ENCODE data around the gene USPL1.
"Not testable (repeated sequence)": the region's sequence is repeated elsewhere in the genome, so short reads cannot be mapped to it uniquely, and the experiment has no call there.

The USPL1 gene

DNA sequence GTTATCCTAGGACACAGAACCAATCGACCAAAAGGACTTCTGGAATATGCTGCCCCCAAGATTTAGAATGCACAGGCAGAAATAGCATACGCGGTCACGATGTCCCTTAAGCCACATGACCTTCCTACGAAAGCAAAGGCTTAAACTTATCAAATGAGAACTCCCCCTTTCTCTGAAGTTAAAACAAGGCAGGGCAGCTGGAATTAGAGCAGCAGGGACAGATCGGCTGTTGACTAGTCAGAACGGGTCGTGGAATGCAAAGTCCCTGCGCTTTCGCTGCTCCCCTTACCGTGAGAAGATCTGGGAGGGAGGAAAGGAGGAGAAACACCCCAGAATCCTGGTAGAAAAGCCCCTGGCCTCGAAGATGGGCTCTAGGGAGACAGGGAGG lies 799 bp upstream of the USPL1 start:
- DNase-seq (ENCODE audit: low read depth), result peak; percentile 86

DNA sequence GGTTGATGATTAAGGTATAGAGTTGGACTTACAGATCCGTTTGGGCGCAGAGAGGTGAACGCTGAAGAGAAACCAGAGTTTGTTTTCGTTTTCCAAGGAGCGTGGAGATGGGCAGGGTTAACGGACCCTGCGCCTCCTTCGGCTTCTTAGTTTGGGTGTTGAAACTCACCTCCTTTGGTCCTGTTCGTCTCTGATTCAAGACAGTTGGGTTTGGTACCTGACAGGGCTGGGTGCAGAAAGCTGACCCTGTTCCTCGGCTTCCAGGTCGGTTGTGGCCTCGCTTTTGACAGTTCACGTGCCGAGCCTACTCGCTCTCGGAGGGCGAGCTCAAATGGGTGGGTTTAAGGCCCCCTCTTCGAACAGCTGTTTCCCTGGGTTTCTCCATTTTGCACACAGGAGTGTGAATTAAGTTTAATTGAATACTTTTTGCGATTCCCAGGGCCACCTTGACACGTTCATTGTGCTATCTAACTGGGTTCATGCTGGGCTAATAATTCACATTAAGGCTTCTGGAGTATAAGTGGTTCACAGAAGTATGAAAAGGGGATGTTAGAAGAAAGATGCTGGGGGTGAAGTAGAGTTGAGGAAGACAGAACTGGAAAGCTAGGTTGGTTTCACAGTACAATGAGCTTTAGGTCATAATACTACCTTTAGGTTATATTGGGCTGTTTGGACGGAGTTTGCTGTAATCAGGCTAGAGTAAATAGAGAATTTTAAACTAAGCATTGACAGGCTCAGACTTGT lies 638 bp downstream of the USPL1 start:
- DNase-seq (ENCODE audit: low read depth), result no peak

DNA sequence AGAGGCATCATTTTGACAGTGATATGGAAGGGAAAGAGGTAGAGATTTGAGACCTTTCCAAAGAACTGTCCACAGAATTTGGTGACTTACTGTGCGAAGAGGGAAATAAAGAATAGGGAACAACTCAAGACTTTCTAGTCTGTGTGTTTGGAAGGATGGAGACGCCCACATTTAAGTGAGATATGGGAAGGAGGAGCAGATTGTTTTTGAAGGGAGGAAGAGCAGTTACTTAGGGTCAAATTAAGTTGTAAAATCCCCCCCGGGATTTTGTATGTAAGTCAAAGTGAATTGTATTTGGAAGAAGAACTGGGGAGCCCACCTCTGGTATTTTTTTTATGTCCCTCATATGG lies 1.2 kb downstream of the USPL1 start:
- no peak for DNase-seq (ENCODE audit: low read depth)

DNA sequence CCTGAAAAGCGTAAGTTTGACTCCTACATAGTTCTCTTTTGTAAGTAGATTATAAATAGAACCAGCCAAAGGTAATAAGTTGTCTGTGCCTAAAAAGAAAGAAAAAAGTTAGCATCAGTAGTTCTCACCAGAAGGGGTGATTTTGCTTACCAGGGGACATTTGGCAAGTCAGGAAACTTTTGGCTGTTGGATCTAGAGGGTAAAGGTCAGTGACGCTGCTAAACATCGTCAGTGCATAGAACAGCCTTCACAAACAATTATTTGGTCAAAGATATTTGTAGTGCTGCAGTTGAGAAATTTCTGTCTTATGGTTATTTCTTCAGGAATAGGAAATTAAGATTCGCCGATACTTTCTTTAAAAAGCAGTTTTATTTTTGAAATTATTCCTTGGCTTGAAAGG lies 2.0 kb downstream of the USPL1 start:
- no peak for DNase-seq (ENCODE audit: low read depth)

DNA sequence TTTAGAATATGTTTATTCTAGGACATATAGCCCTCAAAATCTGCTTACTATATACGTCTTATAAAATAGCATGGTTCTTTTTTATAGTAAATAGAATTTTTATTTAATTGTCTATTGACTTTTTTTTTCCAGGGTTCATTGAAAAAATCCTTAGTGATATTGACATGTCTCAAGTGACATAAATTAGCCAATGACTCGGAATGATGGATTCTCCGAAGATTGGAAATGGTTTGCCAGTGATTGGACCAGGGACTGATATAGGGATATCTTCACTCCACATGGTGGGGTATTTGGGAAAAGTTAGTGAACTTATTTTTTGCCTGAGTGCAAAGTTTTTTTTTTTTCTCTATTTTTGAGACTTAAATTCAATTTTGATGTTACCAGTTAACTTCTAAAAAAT lies 3.2 kb downstream of the USPL1 start:
- DNase-seq (ENCODE audit: low read depth), result no peak

DNA sequence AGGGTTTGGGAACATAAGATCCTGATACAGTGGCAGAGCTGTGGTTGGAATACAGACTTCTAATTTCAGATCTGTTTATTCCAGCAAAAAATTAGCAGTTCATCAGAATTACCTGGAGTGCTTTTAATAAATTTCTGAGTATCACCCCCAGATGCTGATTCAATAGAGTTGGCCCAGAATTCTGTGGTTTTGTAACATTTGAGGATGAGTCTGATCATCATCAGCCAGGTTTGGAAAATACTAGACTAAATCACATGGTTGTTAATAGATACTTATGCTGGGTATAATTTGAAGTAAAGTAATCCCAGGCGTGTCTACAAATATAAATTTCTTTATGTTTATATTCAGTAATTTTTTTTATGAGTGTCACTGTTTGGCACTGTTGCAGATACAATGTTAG lies 4.8 kb downstream of the USPL1 start:
- DNase-seq (ENCODE audit: low read depth), result no peak

DNA sequence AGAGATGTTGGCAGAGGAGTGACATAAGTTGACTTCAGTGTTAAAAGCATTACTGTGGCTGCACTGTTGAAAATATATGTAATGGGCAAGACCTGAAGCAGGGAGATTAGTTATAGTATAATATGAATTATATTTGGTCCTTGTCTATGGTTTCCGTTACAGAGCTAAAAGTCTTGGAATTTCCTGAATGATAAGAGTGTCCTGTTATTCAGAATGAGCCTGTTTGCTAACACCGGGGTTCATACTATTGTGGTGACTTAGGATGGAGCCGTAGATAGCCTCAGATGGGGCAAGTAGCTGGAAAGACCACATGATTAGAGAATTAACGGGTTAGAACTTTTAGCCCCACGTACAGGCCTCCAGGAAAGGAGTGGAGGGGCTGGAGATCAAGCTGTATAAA lies 5.7 kb downstream of the USPL1 start:
- no peak for DNase-seq (ENCODE audit: low read depth)

DNA sequence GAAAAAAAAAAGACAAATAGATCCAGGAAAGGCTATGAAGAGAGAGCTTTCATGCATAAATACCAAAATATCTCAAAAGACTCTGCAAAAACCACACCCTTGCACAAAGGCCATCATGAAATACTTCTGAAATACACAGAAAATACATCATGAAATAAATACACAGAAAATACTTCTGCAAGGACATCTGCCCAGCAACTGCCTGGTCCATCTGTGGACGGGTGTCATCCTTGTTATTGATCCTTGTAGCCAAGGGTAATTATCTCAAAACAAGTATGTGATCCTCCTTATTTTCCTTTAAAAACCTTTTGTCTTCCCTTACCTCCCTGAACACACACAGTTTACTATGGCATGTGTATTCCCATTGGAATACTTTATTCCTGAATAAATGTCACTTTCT lies 6.9 kb downstream of the USPL1 start:
- DNase-seq (ENCODE audit: low read depth), result no peak

DNA sequence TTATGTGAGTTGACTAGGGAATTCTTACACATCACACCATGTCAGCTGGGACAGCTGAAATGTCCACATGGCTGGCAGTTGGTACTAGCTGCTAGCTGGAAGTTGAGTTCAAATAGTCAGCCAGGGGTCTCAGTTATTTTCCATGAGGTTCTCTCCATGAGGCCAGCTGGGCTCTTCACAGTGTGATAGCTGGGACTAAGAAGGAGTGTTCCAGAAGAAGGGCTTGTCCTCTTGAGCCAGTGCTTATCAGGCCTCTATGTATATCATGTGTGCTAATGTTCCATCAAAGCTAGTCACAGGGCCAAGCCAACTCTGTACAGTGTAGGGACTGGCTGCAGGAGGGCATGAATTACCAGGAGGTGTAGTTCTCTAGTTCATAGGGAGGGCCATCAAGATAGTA lies 11.8 kb downstream of the USPL1 start:
- no peak for DNase-seq (ENCODE audit: low read depth)

DNA sequence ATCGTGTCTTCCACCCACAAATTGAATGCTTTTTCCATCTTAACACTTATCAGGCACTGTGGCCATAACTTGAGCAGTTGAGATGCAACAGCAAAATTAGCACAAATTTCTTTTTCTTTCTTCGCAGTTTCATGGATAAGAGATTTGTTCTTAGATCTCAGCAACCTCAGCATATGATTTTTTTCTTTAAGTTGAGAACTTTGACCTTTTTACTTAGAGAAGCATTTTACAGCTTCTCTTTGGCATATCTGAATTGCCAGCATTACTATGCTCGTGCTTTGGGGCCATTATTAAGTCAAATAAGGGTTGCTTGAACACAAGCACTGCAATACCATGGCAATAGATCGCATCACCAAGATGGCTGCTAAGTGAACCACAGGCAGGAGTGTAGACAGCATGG lies 16.1 kb downstream of the USPL1 start:
- DNase-seq (ENCODE audit: low read depth), result no peak

DNA sequence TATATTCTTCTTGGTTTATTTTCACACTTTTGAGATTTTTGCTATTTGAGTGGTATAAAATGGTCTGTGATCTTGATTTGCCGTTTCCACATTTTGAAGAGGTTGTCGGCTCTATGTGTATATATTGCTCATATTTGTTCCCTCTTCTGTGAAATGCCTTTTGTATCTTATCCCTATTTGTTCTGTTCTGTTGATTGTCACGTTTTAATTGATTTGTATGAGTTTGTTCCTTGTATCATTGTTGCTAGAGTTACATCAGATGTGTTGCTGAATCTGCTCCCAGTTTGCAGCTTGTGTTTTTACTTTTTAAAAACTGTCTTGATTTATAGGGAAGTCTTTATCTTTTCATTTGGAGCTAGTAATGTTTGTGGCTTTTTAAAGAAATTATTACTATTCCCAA lies 17.1 kb downstream of the USPL1 start:
- no peak for DNase-seq (ENCODE audit: low read depth)

DNA sequence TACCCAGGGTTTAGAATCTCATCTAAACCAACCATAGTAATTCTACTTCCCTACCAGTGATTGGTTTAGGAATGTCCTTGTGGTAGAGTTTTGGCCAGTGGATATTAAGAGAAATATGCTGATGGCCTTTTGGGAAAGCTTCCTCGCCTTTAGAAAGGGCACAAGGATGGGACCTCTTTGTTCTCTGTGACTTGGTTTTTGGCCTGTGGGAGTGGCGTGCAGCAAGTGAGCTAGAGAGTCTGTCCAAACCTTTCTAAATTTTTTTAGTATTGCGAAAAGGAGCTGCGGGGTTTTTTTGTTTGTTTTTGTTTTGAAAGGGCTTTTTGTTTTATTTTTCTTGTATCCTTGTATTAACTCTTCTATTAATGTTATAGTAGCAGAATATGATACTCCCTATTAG lies 20.6 kb downstream of the USPL1 start:
- DNase-seq (ENCODE audit: low read depth), result no peak

DNA sequence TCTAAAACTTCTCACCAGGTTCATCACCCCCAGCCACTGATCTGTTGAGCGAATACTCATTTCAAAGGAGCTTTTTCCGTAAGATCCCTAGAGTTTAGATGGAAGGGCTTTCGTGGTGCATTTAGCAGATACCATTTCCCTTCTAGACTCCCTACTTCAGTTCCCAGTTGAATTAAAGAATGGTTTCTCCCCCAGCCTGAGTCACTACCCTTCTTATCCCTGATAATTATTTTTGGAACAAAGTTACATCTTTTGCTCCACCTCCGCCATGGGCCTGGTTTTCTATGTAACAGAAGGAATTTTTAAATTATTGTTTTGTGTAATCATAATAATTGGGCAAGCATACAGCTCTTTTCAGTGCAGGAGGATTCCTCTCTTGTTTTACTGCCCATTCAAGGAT lies 22.0 kb downstream of the USPL1 start:
- peak; percentile 12 for DNase-seq (ENCODE audit: low read depth)

DNA sequence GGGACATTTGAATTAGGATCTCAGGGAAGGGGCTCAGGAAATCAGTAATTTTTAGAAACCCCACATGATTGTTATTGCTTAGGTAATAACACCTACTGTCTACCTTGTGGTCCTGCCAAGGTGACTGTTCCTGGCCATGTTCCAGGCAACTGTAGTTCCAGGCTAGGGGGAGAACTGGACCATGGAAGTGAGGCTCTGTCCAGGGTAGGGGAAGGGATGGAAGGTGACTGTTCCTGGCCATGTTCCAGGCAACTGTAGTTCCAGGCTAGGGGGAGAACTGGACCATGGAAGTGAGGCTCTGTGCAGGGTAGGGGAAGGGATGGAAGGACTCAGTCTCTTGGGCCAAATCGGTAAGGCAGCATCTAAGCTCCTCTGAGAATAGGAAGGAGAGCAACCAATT lies 23.5 kb downstream of the USPL1 start:
- DNase-seq (ENCODE audit: low read depth), result not testable (repeated sequence)

DNA sequence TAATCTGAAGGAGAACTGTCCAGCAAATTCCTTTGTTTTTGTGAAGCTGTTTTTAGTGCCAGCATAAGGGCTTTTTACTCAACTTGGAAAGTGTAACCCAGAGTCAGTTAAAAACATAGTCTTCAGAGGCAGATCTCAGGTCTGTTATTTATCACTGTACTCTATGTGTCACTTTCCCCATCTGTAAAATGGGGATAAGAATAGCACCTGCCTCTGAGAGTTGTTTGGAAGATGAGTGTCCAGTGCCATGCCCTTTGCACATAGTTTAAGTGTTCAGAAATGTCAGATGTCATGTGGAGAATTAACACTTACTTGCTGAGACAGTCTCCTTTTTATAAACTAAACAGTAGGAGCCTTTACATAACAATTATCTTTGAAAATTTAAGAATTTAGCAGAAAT lies 27.9 kb downstream of the USPL1 start:
- DNase-seq (ENCODE audit: low read depth), result no peak

DNA sequence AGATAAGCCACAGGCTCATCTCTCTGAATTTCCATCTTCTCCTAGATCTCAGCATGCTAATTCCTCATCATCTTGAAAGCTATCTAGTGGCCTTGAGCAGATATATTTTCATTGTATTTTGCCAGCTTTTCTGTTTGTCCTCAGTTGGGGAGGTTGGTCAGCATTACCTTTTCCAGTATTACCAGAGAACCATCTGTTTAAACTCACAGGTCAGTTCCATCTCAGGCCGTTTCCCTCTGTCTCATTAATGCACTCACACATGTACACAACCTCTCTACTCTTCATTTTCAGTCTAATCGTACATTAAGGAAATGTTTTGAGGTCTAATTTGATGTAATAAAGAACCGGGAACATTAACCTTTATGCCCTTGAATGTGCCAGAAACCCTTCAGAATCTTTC lies 29.7 kb downstream of the USPL1 start:
- no peak for DNase-seq (ENCODE audit: low read depth)

DNA sequence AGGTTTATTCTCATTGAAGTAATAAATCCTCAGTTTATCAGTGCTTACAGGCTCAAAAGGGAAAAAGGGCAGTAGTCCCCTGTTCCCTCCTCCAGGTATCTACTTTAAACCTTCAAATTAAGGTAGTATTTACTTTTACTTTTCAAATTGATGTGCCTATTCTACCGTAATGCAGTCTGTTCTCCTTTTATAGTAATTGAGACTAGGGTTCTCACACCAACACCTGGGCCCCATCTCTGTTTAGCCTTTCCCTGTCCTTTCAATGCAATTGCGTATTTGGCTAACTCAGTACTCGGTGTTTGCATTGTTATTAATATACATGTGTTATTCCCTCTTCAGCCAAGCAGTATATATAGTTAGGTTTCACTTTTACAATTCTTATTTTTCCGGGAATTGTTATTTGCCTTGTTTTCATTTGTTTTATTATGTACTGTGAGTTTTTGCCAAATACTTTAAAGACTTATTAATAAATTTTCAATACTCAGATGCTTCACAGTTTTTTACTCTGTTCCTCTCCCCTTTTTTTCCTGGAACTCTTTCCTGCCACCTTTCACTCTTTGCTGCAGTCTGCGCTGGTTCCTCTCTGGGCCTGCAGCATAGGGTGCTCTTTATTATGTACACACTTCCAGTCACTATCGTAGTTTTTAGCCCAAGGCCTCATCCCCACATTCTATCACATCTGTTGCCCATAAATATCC lies 30.3 kb downstream of the USPL1 start:
- no peak for DNase-seq (ENCODE audit: low read depth)

DNA sequence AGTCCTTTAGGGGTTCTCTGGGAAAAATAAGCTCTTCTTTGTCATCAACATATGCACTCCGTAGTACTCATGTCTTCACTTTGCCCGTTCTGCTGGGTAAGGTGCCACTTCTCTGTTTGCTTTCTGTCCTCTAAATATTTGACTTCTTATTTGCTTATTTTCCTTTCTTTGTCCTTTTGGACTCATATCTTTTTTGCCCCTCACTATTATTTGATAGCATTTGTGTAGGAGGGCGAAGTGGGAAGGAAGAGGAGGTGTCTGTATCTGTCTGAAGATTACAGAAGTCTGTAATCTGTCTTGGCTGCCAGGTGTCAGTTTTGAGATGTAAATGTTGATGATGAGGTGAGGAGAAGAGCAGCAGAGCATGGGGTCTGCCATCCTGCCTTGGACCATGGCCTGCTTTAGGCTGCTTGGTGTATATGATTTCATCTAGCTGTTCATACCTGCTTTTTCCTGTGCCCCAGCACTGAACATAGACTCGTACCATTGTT lies 30.8 kb downstream of the USPL1 start:
- no peak for DNase-seq (ENCODE audit: low read depth)

DNA sequence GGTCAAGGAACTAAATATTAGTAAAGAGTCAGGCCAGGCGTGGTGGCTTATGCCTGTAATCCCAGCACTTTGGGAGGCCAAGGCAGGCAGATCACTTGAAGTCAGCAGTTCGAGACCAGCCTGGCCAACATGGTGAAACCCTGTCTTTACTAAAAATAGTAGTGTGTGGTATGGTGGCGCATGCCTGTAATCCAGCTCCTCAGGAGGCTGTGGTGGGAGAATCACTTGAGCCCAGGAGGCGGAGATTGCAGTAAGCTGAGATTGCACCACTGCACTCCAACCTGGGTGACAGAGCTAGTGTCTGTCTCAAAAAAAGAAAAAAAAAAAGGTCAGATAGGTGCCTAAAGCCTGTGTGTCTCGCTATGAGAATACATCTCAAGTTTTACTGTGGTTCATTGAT lies 33.9 kb downstream of the USPL1 start:
- not testable (repeated sequence) for DNase-seq (ENCODE audit: low read depth)

DNA sequence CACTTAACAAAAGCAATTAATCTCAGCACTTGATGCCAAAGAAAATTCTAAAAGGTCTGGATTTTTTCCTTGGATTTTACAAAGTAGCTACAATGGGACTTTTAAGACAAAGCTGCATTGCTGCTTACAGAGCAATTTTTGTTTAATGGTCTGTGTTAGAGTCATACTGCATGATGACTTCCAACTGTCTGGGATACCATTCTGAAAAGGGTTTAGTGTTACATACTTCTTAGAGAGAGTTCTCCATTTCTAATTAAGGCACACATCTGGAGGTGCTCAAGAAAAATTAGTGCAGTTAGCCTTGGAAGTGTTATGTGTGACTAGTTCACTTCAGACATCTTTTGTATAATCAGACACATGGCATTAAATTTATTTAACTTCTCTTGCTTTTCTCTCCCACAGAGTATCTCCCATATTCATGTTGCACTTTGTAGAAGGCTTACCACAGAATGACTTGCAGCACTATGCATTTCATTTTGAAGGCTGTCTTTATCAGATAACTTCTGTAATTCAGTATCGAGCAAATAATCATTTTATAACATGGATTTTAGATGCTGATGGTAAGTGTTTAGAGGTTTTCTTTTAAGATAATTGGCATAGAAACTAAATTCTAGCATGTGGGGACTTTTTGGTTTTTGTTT lies 35.1 kb downstream of the USPL1 start:
- DNase-seq (ENCODE audit: low read depth), result no peak

DNA sequence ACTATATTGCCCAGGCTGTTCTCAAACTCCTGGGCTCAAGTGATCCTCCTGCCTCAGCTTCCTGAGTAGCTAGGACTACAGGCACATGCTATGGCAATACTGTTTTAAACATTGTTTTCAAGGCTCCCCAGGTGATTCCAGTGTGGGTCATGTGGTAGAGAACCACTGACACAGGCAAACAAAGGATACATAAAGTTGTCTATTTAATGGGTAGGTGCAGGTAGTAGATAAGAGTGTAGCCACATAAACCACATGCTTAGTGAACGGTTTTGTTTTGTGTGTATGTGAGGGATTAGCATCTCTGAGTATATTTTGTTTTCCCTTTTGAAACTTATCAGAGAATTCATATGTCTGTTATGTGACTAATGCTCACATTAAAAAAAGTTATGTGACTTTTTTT lies 36.7 kb downstream of the USPL1 start:
- DNase-seq (ENCODE audit: low read depth), result no peak

DNA sequence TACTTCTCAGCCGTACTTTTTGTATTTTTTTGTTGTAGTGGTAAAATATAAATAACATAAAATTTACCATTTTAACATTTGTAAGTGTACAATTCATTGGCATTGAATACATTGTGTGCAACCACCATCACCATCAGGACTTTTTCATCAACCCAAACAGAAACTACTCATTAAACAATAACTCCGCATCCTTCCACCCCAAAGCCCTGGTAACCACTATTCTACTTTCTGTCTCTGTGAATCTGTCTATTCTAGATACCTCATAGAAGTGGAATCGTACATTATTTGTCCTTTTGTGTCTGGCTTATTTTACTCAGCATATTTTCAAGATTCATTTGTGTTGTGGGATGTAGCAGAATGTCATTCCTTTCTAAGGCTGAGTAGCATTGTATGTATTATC lies 38.5 kb downstream of the USPL1 start:
- no peak for DNase-seq (ENCODE audit: low read depth)

DNA sequence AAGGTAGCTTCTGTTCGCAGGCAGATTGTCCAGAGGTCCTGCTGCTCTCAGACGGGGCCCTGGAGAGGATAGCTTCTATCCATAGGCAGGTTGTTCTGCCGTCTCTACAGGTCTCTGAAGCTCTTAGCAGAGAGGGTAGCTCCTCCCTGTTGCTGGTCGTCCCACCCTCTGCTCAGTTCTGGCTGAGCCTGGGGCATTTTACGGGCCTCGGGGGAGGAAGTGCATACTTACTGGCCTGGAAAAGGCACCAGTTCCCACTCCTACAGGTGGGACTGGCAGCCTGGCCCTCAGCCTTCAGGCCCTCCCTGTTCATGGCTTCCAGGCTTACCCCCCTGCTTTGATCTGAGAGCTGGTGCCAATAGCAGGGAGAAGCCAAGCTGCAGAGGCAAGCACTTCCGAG lies 42.3 kb downstream of the USPL1 start:
- DNase-seq (ENCODE audit: low read depth), result no peak

DNA sequence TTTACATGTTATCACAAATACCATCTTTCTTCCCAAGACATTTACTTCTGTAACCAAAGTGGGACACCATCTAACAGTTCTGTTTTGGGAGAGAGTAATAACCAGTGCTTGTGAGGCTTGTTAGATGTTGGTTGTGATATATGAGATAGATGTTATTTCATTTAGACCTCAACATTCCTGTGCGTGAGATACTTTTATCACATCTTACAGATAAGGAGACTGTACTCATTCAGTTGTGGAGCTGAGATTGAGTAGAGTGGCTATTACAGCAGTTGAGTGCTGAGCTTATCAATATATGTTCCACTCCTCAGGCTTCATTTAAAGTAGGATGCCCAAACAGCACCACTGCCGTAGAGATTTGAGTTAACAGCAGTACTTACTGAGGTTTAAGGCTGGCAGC lies 43.1 kb downstream of the USPL1 start:
- no peak for DNase-seq (ENCODE audit: low read depth)

Measured in fibroblast of the conjunctiva (primary cell).